Astrocyte of the cerebellum (primary cell): ENCODE measurements around the gene IGF1.

ENCODE experiments used
- DNase-seq: peaks from one replicate; pipeline ENCODE4 v3.0.0-alpha.2; 2011; ENCODE audit warnings: low read depth
- H3K4me3 ChIP-seq: 2 replicates; pipeline ENCODE4 v1.5.1; 2011; ENCODE audit warnings: mild to moderate bottlenecking, low read depth, low read length, moderate library complexity
- in situ Hi-C: cut with HindIII; loops from 2 replicates; pipeline ENCODE4 v1.10.0; 2017; ENCODE audit warnings: low sequenced_read_pairs
- TF ChIP-seq, protein P1 (sequence below): IDR thresholded peaks from 2 replicates; pipeline ENCODE4 v1.5.1; 2012; ENCODE audit warnings: low read length, low read depth, moderate library complexity, mild to moderate bottlenecking; ENCODE audit errors: missing control alignments

Gene IGF1

DNA sequence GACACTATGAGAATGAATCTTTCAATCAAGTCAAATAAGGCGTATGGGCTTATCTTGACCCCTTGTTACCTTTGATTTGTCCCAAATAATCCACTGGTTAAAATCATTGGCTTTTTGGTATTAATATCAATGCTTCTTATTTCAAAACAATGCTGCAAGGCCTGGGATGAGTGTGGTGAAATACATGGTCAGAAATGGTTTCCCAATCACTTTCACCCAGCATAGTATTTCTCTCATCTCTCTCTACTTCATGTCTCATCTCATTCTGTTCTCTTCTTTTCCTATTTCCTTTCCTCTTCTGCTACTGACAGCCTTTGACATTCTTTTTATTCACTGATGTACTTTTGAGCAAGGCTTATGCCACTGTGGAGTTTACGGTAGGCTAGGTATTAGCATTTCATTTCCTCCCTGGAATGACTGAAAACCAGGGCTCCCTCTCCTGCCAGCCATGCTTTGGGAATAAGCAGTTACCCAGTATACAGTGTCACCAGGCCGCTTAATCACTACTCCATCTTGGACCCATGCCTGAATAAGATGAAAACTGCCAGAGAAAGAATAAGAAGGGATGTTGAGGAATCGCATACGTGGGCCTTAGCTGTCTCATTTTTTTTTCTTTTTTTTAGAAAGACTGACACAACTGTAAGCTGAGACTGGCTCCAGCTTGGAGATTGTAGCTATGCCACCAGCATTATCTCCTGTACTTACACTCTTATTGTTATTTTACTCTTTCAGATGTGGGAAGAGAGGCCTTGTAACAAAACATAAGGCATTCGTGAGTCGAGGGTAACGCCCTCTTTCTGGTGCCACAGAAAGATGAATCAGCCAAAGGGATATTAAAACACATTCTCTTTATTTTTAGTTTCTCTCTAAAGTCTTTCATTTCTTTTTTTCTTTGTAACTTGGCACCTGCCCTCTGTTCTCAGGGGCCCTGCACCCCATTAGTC is 53.5 kb downstream of the IGF1 start:
- TF ChIP-seq, protein P1, sequence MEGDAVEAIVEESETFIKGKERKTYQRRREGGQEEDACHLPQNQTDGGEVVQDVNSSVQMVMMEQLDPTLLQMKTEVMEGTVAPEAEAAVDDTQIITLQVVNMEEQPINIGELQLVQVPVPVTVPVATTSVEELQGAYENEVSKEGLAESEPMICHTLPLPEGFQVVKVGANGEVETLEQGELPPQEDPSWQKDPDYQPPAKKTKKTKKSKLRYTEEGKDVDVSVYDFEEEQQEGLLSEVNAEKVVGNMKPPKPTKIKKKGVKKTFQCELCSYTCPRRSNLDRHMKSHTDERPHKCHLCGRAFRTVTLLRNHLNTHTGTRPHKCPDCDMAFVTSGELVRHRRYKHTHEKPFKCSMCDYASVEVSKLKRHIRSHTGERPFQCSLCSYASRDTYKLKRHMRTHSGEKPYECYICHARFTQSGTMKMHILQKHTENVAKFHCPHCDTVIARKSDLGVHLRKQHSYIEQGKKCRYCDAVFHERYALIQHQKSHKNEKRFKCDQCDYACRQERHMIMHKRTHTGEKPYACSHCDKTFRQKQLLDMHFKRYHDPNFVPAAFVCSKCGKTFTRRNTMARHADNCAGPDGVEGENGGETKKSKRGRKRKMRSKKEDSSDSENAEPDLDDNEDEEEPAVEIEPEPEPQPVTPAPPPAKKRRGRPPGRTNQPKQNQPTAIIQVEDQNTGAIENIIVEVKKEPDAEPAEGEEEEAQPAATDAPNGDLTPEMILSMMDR, result no peak
- DNase-seq, result no peak
- in situ Hi-C loops, result no loop called here
- no peak overlapping the region for H3K4me3 ChIP-seq

DNA sequence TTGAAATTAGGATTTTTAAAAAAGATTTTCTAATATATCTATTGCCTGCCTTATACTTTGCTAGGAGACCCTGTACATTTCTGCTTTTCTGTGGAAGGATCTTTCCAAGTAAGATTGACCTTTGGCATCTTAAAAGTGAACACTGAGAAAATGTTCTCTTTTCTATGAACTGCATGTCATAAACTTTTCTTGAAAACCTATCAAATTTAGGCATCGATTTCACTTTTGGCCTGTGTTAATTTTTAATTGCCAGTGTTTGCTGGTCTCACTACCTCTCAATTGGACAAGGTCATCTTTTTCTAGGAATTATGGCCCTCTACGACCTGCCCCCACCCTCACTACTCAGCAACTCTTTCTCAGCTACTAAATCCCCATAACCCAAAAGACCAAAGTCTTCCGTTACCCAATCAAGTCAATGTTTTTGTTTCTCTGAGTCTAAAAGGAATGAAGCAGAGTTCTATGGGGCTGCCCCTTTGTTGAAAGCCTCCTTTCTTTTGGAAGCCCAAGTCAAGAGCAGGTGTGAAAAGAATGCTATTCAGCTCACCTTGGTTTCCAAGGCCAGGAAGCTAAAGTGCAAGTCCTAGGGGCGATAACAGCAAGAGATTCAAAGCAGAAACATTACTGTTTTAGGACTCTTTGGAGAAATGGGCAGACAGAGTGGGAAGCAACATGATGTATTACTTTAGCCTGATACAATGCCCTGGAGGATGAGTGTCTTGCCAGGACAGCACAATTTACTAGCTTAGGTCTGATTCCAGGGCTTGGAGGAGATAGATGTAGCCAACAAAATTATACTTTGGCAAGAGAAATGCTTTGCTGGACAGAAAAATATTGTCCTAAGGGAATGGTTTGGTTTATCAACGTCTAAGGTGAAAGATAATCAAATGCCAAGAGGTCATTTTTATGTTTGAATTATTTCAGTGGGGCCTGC is 55.0 kb downstream of the IGF1 start:
- in situ Hi-C loops, result no loop called here
- TF ChIP-seq, protein P1, result no peak
- H3K4me3 ChIP-seq, result no peak overlapping the region
- DNase-seq, result no peak

DNA sequence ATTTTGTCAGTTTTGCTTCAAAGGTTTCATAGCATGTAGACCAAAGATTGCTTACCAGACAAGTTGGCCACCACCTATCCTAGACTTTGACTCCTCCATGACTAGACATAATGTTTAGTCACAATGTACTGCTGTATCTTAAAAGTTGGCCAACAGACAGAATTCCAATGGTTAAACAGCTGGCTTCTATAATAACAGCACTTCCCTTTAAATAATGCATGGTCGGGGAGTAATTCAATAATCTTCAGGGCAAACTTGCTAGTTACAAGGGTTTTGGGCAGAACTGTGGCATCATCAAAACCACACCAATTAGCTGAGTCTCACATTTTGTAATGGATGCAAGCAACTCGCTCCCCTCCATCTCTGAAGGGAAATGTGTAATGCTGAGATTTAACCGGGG is 56.9 kb downstream of the IGF1 start:
- TF ChIP-seq, protein P1, result no peak
- in situ Hi-C loops, result no loop called here
- DNase-seq, result no peak
- no peak overlapping the region for H3K4me3 ChIP-seq

DNA sequence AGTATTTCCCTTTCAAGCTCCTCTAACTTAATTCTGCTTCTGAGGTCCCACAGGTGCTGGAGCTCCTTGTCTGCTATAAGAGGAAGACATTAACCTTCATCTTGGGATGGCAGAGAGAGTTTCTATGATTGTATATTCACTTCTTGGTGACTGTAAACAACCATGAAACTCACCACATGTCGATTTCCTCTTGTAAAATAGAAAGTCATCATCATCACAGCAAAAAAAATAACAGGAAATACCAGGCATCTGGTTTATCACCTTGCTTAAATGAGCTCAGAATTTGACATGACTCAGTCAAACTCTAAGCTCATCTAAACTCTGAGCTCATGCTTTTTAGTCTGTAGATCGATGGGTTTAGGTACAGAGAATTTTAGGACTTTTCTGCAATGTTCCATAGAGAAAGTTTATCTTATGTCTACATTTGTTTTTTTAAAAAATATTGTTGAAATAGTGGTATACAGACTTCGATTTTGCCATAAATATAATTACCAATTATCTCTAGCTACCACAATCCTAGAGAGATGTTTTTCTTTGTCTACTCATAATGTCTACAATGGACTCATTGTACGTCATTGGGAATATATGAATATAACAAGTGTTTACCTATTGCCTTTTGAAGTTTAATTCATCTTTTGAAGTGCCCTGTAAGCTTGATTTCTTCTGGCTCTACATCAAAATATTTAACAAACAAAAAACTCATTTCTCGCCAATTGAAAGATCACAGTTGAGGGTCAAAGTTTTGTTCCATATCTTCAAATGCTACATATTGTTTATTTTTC is 58.4 kb downstream of the IGF1 start:
- in situ Hi-C loops, result no loop called here
- TF ChIP-seq, protein P1, result no peak
- H3K4me3 ChIP-seq, result no peak overlapping the region
- no peak for DNase-seq

DNA sequence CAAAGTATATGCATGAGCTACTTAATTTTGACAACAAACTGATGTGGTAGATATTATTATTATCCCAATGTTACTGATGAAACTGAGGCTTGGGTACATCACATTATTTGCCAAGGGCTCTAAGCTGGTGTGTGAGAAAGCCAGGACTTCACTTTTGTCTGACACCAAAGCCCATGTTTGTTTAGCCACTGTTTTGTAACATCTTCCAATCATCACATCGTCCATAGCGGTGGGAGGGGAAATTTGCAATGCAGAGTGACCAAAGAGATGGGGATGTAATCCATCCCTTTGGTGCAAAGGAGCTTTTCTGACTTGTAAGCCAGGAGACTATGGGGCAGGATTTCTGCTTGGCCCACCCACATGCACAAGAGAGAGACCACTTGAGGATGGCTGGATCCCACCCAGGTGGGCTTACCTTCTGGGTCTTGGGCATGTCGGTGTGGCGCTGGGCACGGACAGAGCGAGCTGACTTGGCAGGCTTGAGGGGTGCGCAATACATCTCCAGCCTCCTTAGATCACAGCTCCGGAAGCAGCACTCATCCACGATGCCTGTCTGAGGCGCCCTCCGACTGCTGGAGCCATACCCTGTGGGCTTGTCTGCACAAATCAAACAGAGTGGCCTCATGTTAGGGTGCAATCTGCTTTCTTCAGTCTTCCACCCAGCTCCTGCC is 61.1 kb downstream of the IGF1 start:
- TF ChIP-seq, protein P1, result no peak
- in situ Hi-C loops, result no loop called here
- no peak overlapping the region for H3K4me3 ChIP-seq

More for the DNA sequence above, 61.1 kb downstream of the IGF1 start:
- DNase-seq, result no peak
